ENCODE measurements around the gene UBALD1.

GRCh38 chr16:4564661-4565267 is 49.9 kb downstream of the UBALD1 start:
- TF ChIP-seq FOXM1 (IDR thresholded peaks at IDR 0.05; ENCODE audit: low read depth, low read length) (no peak), CHD2 (IDR thresholded peaks at IDR 0.05; ENCODE audit: borderline replicate concordance, low read depth, low read length) (no peak), RAD21 (IDR thresholded peaks at IDR 0.05; ENCODE audit: insufficient read depth, low read depth, low read length) (no peak), FOXK2 (IDR thresholded peaks at IDR 0.05) (no peak), ZBED1 (IDR thresholded peaks at IDR 0.05; ENCODE audit: borderline replicate concordance) (no peak), GABPA (IDR thresholded peaks at IDR 0.05; ENCODE audit: low read depth) (no peak), POLR2A (IDR thresholded peaks at IDR 0.05; ENCODE audit: low read depth, low read length) (no peak), ATF3 (IDR thresholded peaks at IDR 0.05; ENCODE audit: borderline replicate concordance, extremely low read depth, low read depth, low read length) (no peak), PRDM15 (CRISPR knock-in tag; IDR thresholded peaks at IDR 0.05) (no peak)
- TF ChIP-seq, protein P1, sequence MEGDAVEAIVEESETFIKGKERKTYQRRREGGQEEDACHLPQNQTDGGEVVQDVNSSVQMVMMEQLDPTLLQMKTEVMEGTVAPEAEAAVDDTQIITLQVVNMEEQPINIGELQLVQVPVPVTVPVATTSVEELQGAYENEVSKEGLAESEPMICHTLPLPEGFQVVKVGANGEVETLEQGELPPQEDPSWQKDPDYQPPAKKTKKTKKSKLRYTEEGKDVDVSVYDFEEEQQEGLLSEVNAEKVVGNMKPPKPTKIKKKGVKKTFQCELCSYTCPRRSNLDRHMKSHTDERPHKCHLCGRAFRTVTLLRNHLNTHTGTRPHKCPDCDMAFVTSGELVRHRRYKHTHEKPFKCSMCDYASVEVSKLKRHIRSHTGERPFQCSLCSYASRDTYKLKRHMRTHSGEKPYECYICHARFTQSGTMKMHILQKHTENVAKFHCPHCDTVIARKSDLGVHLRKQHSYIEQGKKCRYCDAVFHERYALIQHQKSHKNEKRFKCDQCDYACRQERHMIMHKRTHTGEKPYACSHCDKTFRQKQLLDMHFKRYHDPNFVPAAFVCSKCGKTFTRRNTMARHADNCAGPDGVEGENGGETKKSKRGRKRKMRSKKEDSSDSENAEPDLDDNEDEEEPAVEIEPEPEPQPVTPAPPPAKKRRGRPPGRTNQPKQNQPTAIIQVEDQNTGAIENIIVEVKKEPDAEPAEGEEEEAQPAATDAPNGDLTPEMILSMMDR (IDR thresholded peaks at IDR 0.05 in 2 of 3, conservative IDR thresholded peaks at IDR 0.05 in 1 of 3; ENCODE audit: control insufficient read depth in 2 of 3, extremely low read depth in 1 of 3, insufficient read depth in 1 of 3, low read depth in 3 of 3, low read length in 3 of 3): no peak
- TF ChIP-seq, protein P2, sequence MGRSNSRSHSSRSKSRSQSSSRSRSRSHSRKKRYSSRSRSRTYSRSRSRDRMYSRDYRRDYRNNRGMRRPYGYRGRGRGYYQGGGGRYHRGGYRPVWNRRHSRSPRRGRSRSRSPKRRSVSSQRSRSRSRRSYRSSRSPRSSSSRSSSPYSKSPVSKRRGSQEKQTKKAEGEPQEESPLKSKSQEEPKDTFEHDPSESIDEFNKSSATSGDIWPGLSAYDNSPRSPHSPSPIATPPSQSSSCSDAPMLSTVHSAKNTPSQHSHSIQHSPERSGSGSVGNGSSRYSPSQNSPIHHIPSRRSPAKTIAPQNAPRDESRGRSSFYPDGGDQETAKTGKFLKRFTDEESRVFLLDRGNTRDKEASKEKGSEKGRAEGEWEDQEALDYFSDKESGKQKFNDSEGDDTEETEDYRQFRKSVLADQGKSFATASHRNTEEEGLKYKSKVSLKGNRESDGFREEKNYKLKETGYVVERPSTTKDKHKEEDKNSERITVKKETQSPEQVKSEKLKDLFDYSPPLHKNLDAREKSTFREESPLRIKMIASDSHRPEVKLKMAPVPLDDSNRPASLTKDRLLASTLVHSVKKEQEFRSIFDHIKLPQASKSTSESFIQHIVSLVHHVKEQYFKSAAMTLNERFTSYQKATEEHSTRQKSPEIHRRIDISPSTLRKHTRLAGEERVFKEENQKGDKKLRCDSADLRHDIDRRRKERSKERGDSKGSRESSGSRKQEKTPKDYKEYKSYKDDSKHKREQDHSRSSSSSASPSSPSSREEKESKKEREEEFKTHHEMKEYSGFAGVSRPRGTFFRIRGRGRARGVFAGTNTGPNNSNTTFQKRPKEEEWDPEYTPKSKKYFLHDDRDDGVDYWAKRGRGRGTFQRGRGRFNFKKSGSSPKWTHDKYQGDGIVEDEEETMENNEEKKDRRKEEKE (IDR thresholded peaks at IDR 0.05): no peak
- TF ChIP-seq, protein P3, sequence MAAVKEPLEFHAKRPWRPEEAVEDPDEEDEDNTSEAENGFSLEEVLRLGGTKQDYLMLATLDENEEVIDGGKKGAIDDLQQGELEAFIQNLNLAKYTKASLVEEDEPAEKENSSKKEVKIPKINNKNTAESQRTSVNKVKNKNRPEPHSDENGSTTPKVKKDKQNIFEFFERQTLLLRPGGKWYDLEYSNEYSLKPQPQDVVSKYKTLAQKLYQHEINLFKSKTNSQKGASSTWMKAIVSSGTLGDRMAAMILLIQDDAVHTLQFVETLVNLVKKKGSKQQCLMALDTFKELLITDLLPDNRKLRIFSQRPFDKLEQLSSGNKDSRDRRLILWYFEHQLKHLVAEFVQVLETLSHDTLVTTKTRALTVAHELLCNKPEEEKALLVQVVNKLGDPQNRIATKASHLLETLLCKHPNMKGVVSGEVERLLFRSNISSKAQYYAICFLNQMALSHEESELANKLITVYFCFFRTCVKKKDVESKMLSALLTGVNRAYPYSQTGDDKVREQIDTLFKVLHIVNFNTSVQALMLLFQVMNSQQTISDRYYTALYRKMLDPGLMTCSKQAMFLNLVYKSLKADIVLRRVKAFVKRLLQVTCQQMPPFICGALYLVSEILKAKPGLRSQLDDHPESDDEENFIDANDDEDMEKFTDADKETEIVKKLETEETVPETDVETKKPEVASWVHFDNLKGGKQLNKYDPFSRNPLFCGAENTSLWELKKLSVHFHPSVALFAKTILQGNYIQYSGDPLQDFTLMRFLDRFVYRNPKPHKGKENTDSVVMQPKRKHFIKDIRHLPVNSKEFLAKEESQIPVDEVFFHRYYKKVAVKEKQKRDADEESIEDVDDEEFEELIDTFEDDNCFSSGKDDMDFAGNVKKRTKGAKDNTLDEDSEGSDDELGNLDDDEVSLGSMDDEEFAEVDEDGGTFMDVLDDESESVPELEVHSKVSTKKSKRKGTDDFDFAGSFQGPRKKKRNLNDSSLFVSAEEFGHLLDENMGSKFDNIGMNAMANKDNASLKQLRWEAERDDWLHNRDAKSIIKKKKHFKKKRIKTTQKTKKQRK (IDR thresholded peaks at IDR 0.05; ENCODE audit: low read depth, low read length): no peak

Data from GM12878 (cell line).